HCT116 (cell line): ENCODE measurements around the gene SPARC. TPM values are rescaled to one million over a fixed set of nuclear protein-coding genes. Genes with fewer than 3 reads are reported as not detected.

Source experiments
- ATAC-seq: fragments of 200-7000 bp; cut with Tn5 transposase; 2 replicates; pipeline ENCODE4 v1.9.1; 2020; ENCODE audit warnings: mild to moderate bottlenecking, moderate library complexity
- BruUV-seq: library from RNA; stranded (reverse); fragments of 400-500 nt; replicated peaks from 2 replicates; lab custom pipeline; 2021; lab: Mats Ljungman, UMichigan
- CTCF ChIA-PET: fragments of 300-600 bp; sonication (Branson Sonifier 250); formaldehyde crosslinking; loops from one replicate; lab custom pipeline; 2021; ENCODE audit warnings: antibody characterized with exemption; lab: Charles Lee
- POLR2A ChIA-PET: fragments of 300-600, 350-600 bp; sonication (Branson Sonifier 250); formaldehyde crosslinking; loops from one replicate; lab custom pipeline; 2021; ENCODE audit warnings: antibody characterized with exemption; lab: Charles Lee
- RAD21 ChIA-PET, 2 experiments: fragments of 300-600 bp; sonication (Branson Sonifier 250); formaldehyde crosslinking; loops; one replicate each; lab custom pipeline; 2023; ENCODE audit warnings: low total read pairs in 2 of 2; ENCODE audit not compliant: uncharacterized antibody in 2 of 2, unreplicated experiment in 2 of 2, low non-redundant PET in 1 of 2; lab: Charles Lee
- DNase-seq: peaks from one replicate; pipeline ENCODE4 v3.0.0-alpha.2; 2010; ENCODE audit warnings: low read depth, low spot score
- H2AFZ ChIP-seq: fragments of 200-600 bp; shearing (Covaris generic), sonication (generic); 2 replicates; pipeline ENCODE4 v1.6.1; 2017; ENCODE audit warnings: low read depth, mixed run types, mixed read lengths, antibody characterized with exemption, low read length; ENCODE audit not compliant: poor library complexity, severe bottlenecking
- H3K27ac ChIP-seq: 2 replicates; pipeline ENCODE4 v1.5.1; 2012; ENCODE audit warnings: low read depth, low read length
- H3K27me3 ChIP-seq: fragments of 200-600 bp; sonication (generic); 2 replicates; pipeline ENCODE4 v1.6.1; 2016; ENCODE audit warnings: mixed run types, low read length, mixed read lengths; ENCODE audit not compliant: insufficient read depth
- H3K36me3 ChIP-seq, 2 experiments: fragments of 200-500 bp in 1 of 2; fragments of 200-600 bp in 1 of 2; sonication (Bioruptor generic) in 1 of 2; sonication (generic) in 1 of 2; 2 replicates each; pipeline versions ENCODE4 v1.5.1 to v1.6.1; 2014 to 2016; ENCODE audit warnings: low read length in 2 of 2, inconsistent platforms in 1 of 2, mixed read lengths in 1 of 2, mixed run types in 1 of 2; ENCODE audit not compliant: insufficient read depth in 2 of 2, control insufficient read depth in 1 of 2
- H3K4me1 ChIP-seq, 2 experiments: fragments of 200-600 bp in 1 of 2; sonication (generic) in 1 of 2; 2 replicates each; pipeline versions ENCODE4 v1.5.1 to v1.6.1; 2012 to 2017; ENCODE audit warnings: low read length in 2 of 2, inconsistent platforms in 1 of 2, mild to moderate bottlenecking in 1 of 2, mixed read lengths in 1 of 2, mixed run types in 1 of 2, moderate library complexity in 1 of 2; ENCODE audit not compliant: insufficient read depth in 2 of 2, control insufficient read depth in 1 of 2
- H3K4me2 ChIP-seq: fragments of 200-600 bp; sonication (generic); 2 replicates; pipeline ENCODE4 v1.6.1; 2017; ENCODE audit warnings: mixed run types, low read length, mixed read lengths
- H3K4me3 ChIP-seq, 2 experiments: fragments of 200-600 bp in 1 of 2; sonication (generic) in 1 of 2; replicated peaks in 1 of 2; 2 replicates each; pipeline ENCODE4 v1.5.1; 2011 to 2016; ENCODE audit warnings: low read length in 2 of 2, control low read depth in 1 of 2, low read depth in 1 of 2, mild to moderate bottlenecking in 1 of 2, mixed read lengths in 1 of 2, mixed run types in 1 of 2
- H3K79me2 ChIP-seq: fragments of 200-600 bp; sonication (generic); 2 replicates; pipeline ENCODE4 v1.6.1; 2017; ENCODE audit warnings: mild to moderate bottlenecking, mixed run types, low read length, moderate library complexity, mixed read lengths; ENCODE audit not compliant: insufficient read depth
- H3K9ac ChIP-seq: fragments of 200-600 bp; sonication (generic); 2 replicates; pipeline ENCODE4 v1.6.1; 2016; ENCODE audit warnings: low read length, mixed read lengths
- H3K9me2 ChIP-seq: fragments of 200-600 bp; sonication (generic), shearing (Covaris generic); 2 replicates; pipeline ENCODE4 v1.6.1; 2017; ENCODE audit warnings: mixed run types, mild to moderate bottlenecking, moderate library complexity; ENCODE audit not compliant: insufficient read depth
- H3K9me3 ChIP-seq, 2 experiments: fragments of 200-500 bp in 1 of 2; fragments of 200-600 bp in 1 of 2; sonication (Bioruptor generic) in 1 of 2; sonication (generic) in 1 of 2; 2 replicates each; pipeline ENCODE4 v1.6.1; 2014 to 2017; ENCODE audit warnings: low read length in 2 of 2, mixed read lengths in 2 of 2, inconsistent platforms in 1 of 2, low read depth in 1 of 2, mild to moderate bottlenecking in 1 of 2, mixed run types in 1 of 2, moderate library complexity in 1 of 2; ENCODE audit not compliant: control insufficient read depth in 1 of 2, insufficient read depth in 1 of 2
- H4K20me1 ChIP-seq: fragments of 200-600 bp; sonication (generic), shearing (Covaris generic); 2 replicates; pipeline ENCODE4 v1.6.1; 2017; ENCODE audit warnings: mixed run types, mild to moderate bottlenecking, moderate library complexity; ENCODE audit not compliant: insufficient read depth
- CEBPB ChIP-seq: IDR thresholded peaks from 2 replicates; pipeline ENCODE4 v1.6.1; 2012; ENCODE audit warnings: low read depth
- EGR1 ChIP-seq: IDR thresholded peaks from 2 replicates; pipeline ENCODE4 v1.6.1; 2012; ENCODE audit warnings: low read depth
- EZH2 ChIP-seq: fragments of 200-600 bp; sonication (generic); IDR thresholded peaks from 2 replicates; pipeline ENCODE4 v1.6.1; 2017; ENCODE audit warnings: antibody characterized with exemption, mixed run types
- JUND ChIP-seq: IDR thresholded peaks from 2 replicates; pipeline ENCODE4 v1.6.1; 2012
- SIN3A ChIP-seq: IDR thresholded peaks from 2 replicates; pipeline ENCODE4 v1.6.1; 2012; ENCODE audit warnings: low read depth
- SRF ChIP-seq: IDR thresholded peaks from 2 replicates; pipeline ENCODE4 v1.6.1; 2012; ENCODE audit warnings: low read depth
- ZFX ChIP-seq: fragments of 450-650 bp; IDR thresholded peaks from 2 replicates; pipeline ENCODE4 v1.6.1; 2017
- ZNF274 ChIP-seq: fragments of 200-500 bp; sonication (Bioruptor generic); IDR thresholded peaks from 2 replicates; pipeline ENCODE4 v1.6.1; 2014; ENCODE audit warnings: mild to moderate bottlenecking, low read depth, low read length, inconsistent platforms
- intact Hi-C: fragments of 100-400 bp; cut with micrococcal nuclease; formaldehyde crosslinking; loops from 2 replicates; pipeline ENCODE4 v1.10.0; 2022
- total RNA-seq: library from RNA; stranded (reverse); gene quantifications from one replicate; pipeline ENCODE4 v1.2.1, GENCODE V29; 2021; ENCODE audit not compliant: unreplicated experiment
- TF ChIP-seq, protein P1 (sequence below): IDR thresholded peaks from 2 replicates; pipeline ENCODE4 v1.6.1; 2012; ENCODE audit warnings: low read depth
- TF ChIP-seq, protein P2 (sequence below): IDR thresholded peaks from 2 replicates; pipeline ENCODE4 v1.6.1; 2012

SPARC gene
- total RNA-seq, 1 experiment from 2014 or later: 3.0 TPM

GRCh38 chr5:151648988-151649387 lies 37.7 kb downstream of the SPARC start:
- Histone ChIP-seq H3K36me3 (no peaks in the 10 kb centered on the region), H2AFZ (no peak overlapping the region), H3K9ac (no peak overlapping the region), H3K9me2 (no peaks in the 10 kb centered on the region), H3K79me2 (no peaks in the 10 kb centered on the region), H3K4me1 (no peaks in the 10 kb centered on the region; a peak in 1 of 4 replicates), H3K4me3 (no peak overlapping the region), H3K27ac (no peak overlapping the region), H4K20me1 (no peaks in the 10 kb centered on the region), H3K9me3 (no peaks in the 10 kb centered on the region), H3K4me2 (no peak overlapping the region), H3K27me3 (no peaks in the 10 kb centered on the region)
- RAD21 ChIA-PET: no interaction called here
- CTCF ChIA-PET: interaction anchor here (0.8 kb wide), 1 partner anchor 202 kb away, joined by 3 read pairs; the partner anchor contains the start of gene SLC36A1
- BruUV-seq: no TSS peak
- DNase-seq: no peak
- TF ChIP-seq ZNF274 (no peak), EGR1 (no peak), SIN3A (no peak), SRF (no peak)
- TF ChIP-seq, protein P1, sequence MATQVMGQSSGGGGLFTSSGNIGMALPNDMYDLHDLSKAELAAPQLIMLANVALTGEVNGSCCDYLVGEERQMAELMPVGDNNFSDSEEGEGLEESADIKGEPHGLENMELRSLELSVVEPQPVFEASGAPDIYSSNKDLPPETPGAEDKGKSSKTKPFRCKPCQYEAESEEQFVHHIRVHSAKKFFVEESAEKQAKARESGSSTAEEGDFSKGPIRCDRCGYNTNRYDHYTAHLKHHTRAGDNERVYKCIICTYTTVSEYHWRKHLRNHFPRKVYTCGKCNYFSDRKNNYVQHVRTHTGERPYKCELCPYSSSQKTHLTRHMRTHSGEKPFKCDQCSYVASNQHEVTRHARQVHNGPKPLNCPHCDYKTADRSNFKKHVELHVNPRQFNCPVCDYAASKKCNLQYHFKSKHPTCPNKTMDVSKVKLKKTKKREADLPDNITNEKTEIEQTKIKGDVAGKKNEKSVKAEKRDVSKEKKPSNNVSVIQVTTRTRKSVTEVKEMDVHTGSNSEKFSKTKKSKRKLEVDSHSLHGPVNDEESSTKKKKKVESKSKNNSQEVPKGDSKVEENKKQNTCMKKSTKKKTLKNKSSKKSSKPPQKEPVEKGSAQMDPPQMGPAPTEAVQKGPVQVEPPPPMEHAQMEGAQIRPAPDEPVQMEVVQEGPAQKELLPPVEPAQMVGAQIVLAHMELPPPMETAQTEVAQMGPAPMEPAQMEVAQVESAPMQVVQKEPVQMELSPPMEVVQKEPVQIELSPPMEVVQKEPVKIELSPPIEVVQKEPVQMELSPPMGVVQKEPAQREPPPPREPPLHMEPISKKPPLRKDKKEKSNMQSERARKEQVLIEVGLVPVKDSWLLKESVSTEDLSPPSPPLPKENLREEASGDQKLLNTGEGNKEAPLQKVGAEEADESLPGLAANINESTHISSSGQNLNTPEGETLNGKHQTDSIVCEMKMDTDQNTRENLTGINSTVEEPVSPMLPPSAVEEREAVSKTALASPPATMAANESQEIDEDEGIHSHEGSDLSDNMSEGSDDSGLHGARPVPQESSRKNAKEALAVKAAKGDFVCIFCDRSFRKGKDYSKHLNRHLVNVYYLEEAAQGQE: no peak
- TF ChIP-seq, protein P2, sequence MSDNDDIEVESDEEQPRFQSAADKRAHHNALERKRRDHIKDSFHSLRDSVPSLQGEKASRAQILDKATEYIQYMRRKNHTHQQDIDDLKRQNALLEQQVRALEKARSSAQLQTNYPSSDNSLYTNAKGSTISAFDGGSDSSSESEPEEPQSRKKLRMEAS: no peak
- ATAC-seq: no peak
- POLR2A ChIA-PET: no interaction called here
- intact Hi-C loops: no loop called here

- Histone ChIP-seq H3K9me3 (no peaks in the 10 kb centered on the region), H3K79me2 (no peaks in the 10 kb centered on the region), H3K9ac (no peak overlapping the region), H3K36me3 (no peaks in the 10 kb centered on the region), H4K20me1 (no peaks in the 10 kb centered on the region), H3K4me3 (no peak overlapping the region), H3K4me1 (no peaks in the 10 kb centered on the region; a peak in 1 of 4 replicates), H3K27me3 (no peaks in the 10 kb centered on the region; the same call in 1 of the 2 replicates), H2AFZ (no peak overlapping the region), H3K9me2 (no peaks in the 10 kb centered on the region), H3K27ac (no peak overlapping the region), H3K4me2 (no peak overlapping the region)
- ChIA-PET POLR2A (no interaction called here), RAD21 (no interaction called here), CTCF (interaction anchor here (0.8 to 1.0 kb wide), 2 partner anchors 125 to 201 kb away, joined by 3 to 6 read pairs; partner anchors contain the start of gene SLC36A1)
- intact Hi-C loops: no loop called here
- BruUV-seq: no TSS peak
- no peak for DNase-seq
- TF ChIP-seq EGR1 (no peak), ZFX (no peak), SIN3A (no peak), JUND (no peak), CEBPB (no peak), EZH2 (no peak)
- no peak for ATAC-seq
These were observed 38.6 kb downstream of the SPARC start for GRCh38 chr5:151648089-151648488.
